H9 (cell line): ENCODE measurements around the gene C1orf52. TPM values are rescaled to one million over a fixed set of nuclear protein-coding genes. Genes with fewer than 3 reads are reported as not detected.

Experiments
- DNase-seq: peaks from one replicate; pipeline ENCODE4 v3.0.0-alpha.2; 2017
- H2AFZ ChIP-seq: one replicate; pipeline ENCODE4 v1.6.1; 2013; ENCODE audit warnings: mild to moderate bottlenecking, low read length, control low read depth, moderate library complexity
- H2AK5ac ChIP-seq: 2 replicates; pipeline ENCODE4 v1.6.1; 2013; ENCODE audit warnings: low read length, control low read depth, mixed read lengths; ENCODE audit not compliant: insufficient read length
- H2BK120ac ChIP-seq: one replicate; pipeline ENCODE4 v1.6.1; 2013; ENCODE audit warnings: low read depth, mild to moderate bottlenecking, low read length, control low read depth, inconsistent platforms; ENCODE audit not compliant: poor library complexity, severe bottlenecking
- H2BK12ac ChIP-seq: 2 replicates; pipeline ENCODE4 v1.6.1; 2013; ENCODE audit warnings: low read length, control low read depth, mixed read lengths, low read depth; ENCODE audit not compliant: insufficient read length
- H2BK15ac ChIP-seq: 2 replicates; pipeline ENCODE4 v1.6.1; 2013; ENCODE audit warnings: low read depth, low read length, control low read depth
- H2BK20ac ChIP-seq: one replicate; pipeline ENCODE4 v1.6.1; 2013; ENCODE audit warnings: low read depth, mild to moderate bottlenecking, low read length, control low read depth, inconsistent platforms; ENCODE audit not compliant: poor library complexity, severe bottlenecking
- H2BK5ac ChIP-seq: 2 replicates; pipeline ENCODE4 v1.6.1; 2013; ENCODE audit warnings: low read length, control low read depth, mixed read lengths; ENCODE audit not compliant: insufficient read length
- H3K14ac ChIP-seq: 2 replicates; pipeline ENCODE4 v1.6.1; 2013; ENCODE audit warnings: low read length, control low read depth; ENCODE audit not compliant: insufficient read depth
- H3K18ac ChIP-seq: 2 replicates; pipeline ENCODE4 v1.6.1; 2013; ENCODE audit warnings: low read depth, mild to moderate bottlenecking, mixed read lengths, low read length, control low read depth; ENCODE audit not compliant: insufficient read length
- H3K23ac ChIP-seq: 2 replicates; pipeline ENCODE4 v1.6.1; 2013; ENCODE audit warnings: low read length, control low read depth, mixed read lengths, low read depth; ENCODE audit not compliant: insufficient read length
- H3K23me2 ChIP-seq: 2 replicates; pipeline ENCODE4 v1.6.1; 2013; ENCODE audit warnings: low read depth, mild to moderate bottlenecking, mixed read lengths, low read length, control low read depth; ENCODE audit not compliant: insufficient read length, poor library complexity, severe bottlenecking
- H3K27ac ChIP-seq: 2 replicates; pipeline ENCODE4 v1.5.1; 2013; ENCODE audit warnings: low read length, control low read depth, mixed read lengths, low read depth; ENCODE audit not compliant: insufficient read length
- H3K27me3 ChIP-seq: 2 replicates; pipeline ENCODE4 v1.6.1; 2013; ENCODE audit warnings: low read length, control low read depth, inconsistent platforms; ENCODE audit not compliant: insufficient read depth
- H3K4ac ChIP-seq: 2 replicates; pipeline ENCODE4 v1.6.1; 2013; ENCODE audit warnings: low read depth, mild to moderate bottlenecking, control low read depth, inconsistent platforms, low read length, moderate library complexity
- H3K4me1 ChIP-seq: 2 replicates; pipeline ENCODE4 v1.6.1; 2013; ENCODE audit warnings: low read length, control low read depth, inconsistent platforms; ENCODE audit not compliant: insufficient read depth
- H3K4me2 ChIP-seq: 2 replicates; pipeline ENCODE4 v1.6.1; 2013; ENCODE audit warnings: low read length, control low read depth, mixed read lengths; ENCODE audit not compliant: insufficient read length, insufficient read depth
- H3K56ac ChIP-seq: 2 replicates; pipeline ENCODE4 v1.6.1; 2013; ENCODE audit warnings: low read depth, mild to moderate bottlenecking, mixed read lengths, low read length, control low read depth; ENCODE audit not compliant: insufficient read length
- H3K79me1 ChIP-seq: 2 replicates; pipeline ENCODE4 v1.6.1; 2013; ENCODE audit warnings: low read depth, mild to moderate bottlenecking, moderate library complexity, low read length, control low read depth, inconsistent platforms; ENCODE audit not compliant: insufficient read depth, poor library complexity, severe bottlenecking
- H3K79me2 ChIP-seq: 2 replicates; pipeline ENCODE4 v1.6.1; 2013; ENCODE audit warnings: low read length, control low read depth, inconsistent platforms; ENCODE audit not compliant: insufficient read depth
- H3K9ac ChIP-seq: 2 replicates; pipeline ENCODE4 v1.6.1; 2013; ENCODE audit warnings: low read length, control low read depth, mixed read lengths; ENCODE audit not compliant: insufficient read length; ENCODE audit errors: extremely low read depth
- H3K9me3 ChIP-seq: one replicate; pipeline ENCODE4 v1.6.1; 2013; ENCODE audit warnings: low read depth, low read length, inconsistent platforms; ENCODE audit not compliant: control insufficient read depth
- H3T11ph ChIP-seq: one replicate; pipeline ENCODE4 v1.6.1; 2013; ENCODE audit warnings: mild to moderate bottlenecking, low read length, control low read depth, inconsistent platforms
- H4K20me1 ChIP-seq: one replicate; pipeline ENCODE4 v1.6.1; 2013; ENCODE audit not compliant: control insufficient read depth, insufficient read length, insufficient read depth
- H4K5ac ChIP-seq: 2 replicates; pipeline ENCODE4 v1.6.1; 2013; ENCODE audit warnings: low read depth, mild to moderate bottlenecking, mixed read lengths, low read length, control low read depth; ENCODE audit not compliant: insufficient read length
- H4K8ac ChIP-seq: replicated peaks from 2 replicates; pipeline ENCODE4 v1.6.1; 2013; ENCODE audit warnings: low read length, control low read depth, mixed read lengths, low read depth; ENCODE audit not compliant: insufficient read length
- H4K91ac ChIP-seq: 2 replicates; pipeline ENCODE4 v1.6.1; 2013; ENCODE audit warnings: low read depth, mild to moderate bottlenecking, moderate library complexity, mixed read lengths, low read length, control low read depth; ENCODE audit not compliant: insufficient read length
- H3K27ac Mint-ChIP-seq, 3 experiments: 2 replicates in 2 of 3; 3 replicates in 1 of 3; pipeline ENCODE4 v1.8.0; 2020 to 2021; ENCODE audit warnings: mixed read lengths in 3 of 3, mild to moderate bottlenecking in 1 of 3, moderate library complexity in 1 of 3
- H3K27me3 Mint-ChIP-seq: 2 replicates; pipeline ENCODE4 v1.8.0; 2021; ENCODE audit warnings: low read depth, mild to moderate bottlenecking, moderate library complexity, mixed read lengths
- H3K36me3 Mint-ChIP-seq, 3 experiments: 2 replicates in 2 of 3; 3 replicates in 1 of 3; pipeline ENCODE4 v1.8.0; 2020 to 2021; ENCODE audit warnings: low read depth in 3 of 3, mixed read lengths in 3 of 3; ENCODE audit not compliant: insufficient read depth in 1 of 3
- H3K4me1 Mint-ChIP-seq, 2 experiments: 2 replicates each; pipeline ENCODE4 v1.8.0; 2020; ENCODE audit warnings: mixed read lengths in 2 of 2
- H3K4me3 Mint-ChIP-seq, 2 experiments: 2 replicates in 1 of 2; 3 replicates in 1 of 2; pipeline ENCODE4 v1.8.0; 2020 to 2021; ENCODE audit warnings: mild to moderate bottlenecking in 2 of 2, mixed read lengths in 2 of 2, moderate library complexity in 1 of 2
- H3K9me3 Mint-ChIP-seq, 2 experiments: 2 replicates in 1 of 2; 3 replicates in 1 of 2; pipeline ENCODE4 v1.8.0; 2020; ENCODE audit warnings: mild to moderate bottlenecking in 2 of 2, mixed read lengths in 2 of 2, moderate library complexity in 1 of 2
- WGBS: extraction: QIAGEN DNeasy Blood & Tissue Kit; methylation state at CpG from one replicate; pipeline ENCODE4 v1.1.7; 2013; ENCODE audit warnings: missing lambda C conversion rate, low lambda C conversion rate, mixed read lengths; ENCODE audit not compliant: insufficient read length; ENCODE audit errors: extremely low coverage; 5-methylcytosine and 5-hydroxymethylcytosine counted together
- total RNA-seq: library from RNA; stranded (reverse); gene quantifications from 2 replicates; pipeline ENCODE4 v1.2.1, GENCODE V29; 2021
- TF ChIP-seq, protein P1 (sequence below): fragments of 200-600 bp; sonication (generic); conservative IDR thresholded peaks from 3 replicates; pipeline ENCODE4 v1.8.0; 2021; ENCODE audit warnings: antibody characterized with exemption, mild to moderate bottlenecking

The C1orf52 gene
- total RNA-seq, 1 experiment from 2014 or later, result 45.1 TPM

DNA sequence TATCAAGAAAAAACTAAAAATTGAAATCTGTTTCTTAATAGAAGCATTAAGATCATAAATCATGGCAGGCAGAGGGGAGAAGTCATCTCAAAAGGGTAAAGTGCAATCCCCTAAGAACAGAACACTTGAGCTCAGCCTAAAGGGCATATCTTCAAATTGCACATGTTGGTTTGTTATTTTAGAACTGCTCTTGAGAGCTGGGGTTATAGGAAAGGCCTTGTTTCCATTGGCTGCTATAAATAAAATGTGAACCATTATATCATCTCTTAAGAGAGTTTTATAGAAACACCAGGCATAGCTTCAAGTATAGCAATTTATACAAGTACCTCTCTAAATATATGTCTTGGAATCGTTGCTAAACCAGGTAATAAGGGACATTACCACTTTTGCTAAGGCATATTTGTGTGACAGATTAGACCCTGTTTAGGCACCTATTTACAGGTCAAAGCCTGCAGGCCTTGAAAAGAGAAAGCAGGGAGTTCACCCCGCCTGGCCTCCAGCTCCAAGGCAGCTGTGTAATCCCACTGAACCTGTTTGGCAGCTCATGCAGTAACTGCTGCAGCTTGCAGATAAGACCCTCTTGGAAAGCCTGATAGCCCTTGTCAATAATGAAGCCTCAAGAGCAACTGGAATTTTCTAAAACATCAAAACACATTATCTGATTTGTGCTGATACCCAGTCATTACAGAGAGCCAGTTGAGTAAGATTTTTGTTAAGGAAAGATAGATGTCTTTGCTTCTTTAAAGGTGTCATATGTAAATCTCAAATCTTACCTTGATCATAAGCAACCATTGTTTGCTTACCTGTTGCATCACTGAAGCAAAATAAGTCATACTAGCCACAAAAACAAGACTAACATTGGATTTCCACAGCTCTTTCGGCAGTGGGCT is 34.5 kb downstream of the C1orf52 start:
- no peak overlapping the region for H4K5ac ChIP-seq
- no peak overlapping the region for H4K91ac ChIP-seq
- TF ChIP-seq, protein P1, sequence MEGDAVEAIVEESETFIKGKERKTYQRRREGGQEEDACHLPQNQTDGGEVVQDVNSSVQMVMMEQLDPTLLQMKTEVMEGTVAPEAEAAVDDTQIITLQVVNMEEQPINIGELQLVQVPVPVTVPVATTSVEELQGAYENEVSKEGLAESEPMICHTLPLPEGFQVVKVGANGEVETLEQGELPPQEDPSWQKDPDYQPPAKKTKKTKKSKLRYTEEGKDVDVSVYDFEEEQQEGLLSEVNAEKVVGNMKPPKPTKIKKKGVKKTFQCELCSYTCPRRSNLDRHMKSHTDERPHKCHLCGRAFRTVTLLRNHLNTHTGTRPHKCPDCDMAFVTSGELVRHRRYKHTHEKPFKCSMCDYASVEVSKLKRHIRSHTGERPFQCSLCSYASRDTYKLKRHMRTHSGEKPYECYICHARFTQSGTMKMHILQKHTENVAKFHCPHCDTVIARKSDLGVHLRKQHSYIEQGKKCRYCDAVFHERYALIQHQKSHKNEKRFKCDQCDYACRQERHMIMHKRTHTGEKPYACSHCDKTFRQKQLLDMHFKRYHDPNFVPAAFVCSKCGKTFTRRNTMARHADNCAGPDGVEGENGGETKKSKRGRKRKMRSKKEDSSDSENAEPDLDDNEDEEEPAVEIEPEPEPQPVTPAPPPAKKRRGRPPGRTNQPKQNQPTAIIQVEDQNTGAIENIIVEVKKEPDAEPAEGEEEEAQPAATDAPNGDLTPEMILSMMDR, result no peak
- no peak overlapping the region for H2BK120ac ChIP-seq
- H3K4ac ChIP-seq, result no peak overlapping the region
- Mint-ChIP-seq H3K9me3 (no peaks in the 10 kb centered on the region; a peak in 2 of 5 replicates), H3K27ac (peak overlapping the region in 2 of 3 experiments; percentile 72 to 91; a peak in 3 of 7 replicates), H3K36me3 (no peaks in the 10 kb centered on the region), H3K27me3 (no peaks in the 10 kb centered on the region; the same call in 1 of the 2 replicates), H3K4me3 (peak overlapping the region in 1 of 2 experiments; percentile 47; a peak in 1 of 5 replicates), H3K4me1 (peaks cover 36 to 41% of the 10 kb centered on the region in 2 experiments)
- H4K20me1 ChIP-seq, result no peaks in the 10 kb centered on the region
- H4K8ac ChIP-seq, result no peak overlapping the region
- H3K79me1 ChIP-seq, result no peaks in the 10 kb centered on the region
- WGBS, result no CpG with 5 or more reads among the region's 3 CpGs
- no peaks in the 10 kb centered on the region for H3K9me3 ChIP-seq
- H3K79me2 ChIP-seq, result no peaks in the 10 kb centered on the region
- no peak overlapping the region for H3K56ac ChIP-seq
- H2AK5ac ChIP-seq, result no peak overlapping the region
- H2BK5ac ChIP-seq, result no peak overlapping the region
- H3K14ac ChIP-seq, result no peak overlapping the region
- DNase-seq, result peak; percentile 82
- no peak overlapping the region for H3K9ac ChIP-seq
- no peak overlapping the region for H2BK12ac ChIP-seq
- H3K23me2 ChIP-seq, result no peaks in the 10 kb centered on the region
- H2AFZ ChIP-seq, result no peak overlapping the region
- H3K23ac ChIP-seq, result no peak overlapping the region
- H3K4me2 ChIP-seq, result no peak overlapping the region
- no peak overlapping the region for H3K27ac ChIP-seq
- no peak overlapping the region for H3T11ph ChIP-seq
- peaks cover 4% of the 10 kb centered on the region; the same call in 1 of the 2 replicates for H3K4me1 ChIP-seq
- H3K27me3 ChIP-seq, result no peaks in the 10 kb centered on the region
- no peak overlapping the region for H2BK15ac ChIP-seq
- no peak overlapping the region for H2BK20ac ChIP-seq
- no peak overlapping the region for H3K18ac ChIP-seq
